ENCODE data around the gene WDR89.

WDR89 gene

DNA sequence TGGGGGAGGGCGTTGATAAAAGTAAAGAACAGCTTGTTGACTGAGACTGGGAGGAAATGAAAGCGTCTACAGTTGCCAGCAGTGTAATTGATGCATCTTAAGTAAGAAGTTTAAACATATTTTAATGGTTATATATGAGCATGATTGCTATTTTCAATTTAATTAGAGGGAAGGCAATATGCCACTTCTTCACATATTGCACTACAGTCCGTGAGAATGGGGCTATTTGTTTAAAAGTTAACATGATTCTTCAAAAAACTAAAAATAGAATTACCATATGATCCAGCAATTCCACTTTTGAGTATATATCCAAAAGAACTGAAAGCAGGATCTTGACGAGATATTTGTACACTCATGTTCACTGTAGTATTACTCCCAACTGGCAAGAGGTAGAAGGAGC lies 60.2 kb downstream of the WDR89 start:
- Histone ChIP-seq H2AFZ (ENCODE audit: low read length) (no peak overlapping the region), H3K9me3 (replicated peaks in 1 of 2; ENCODE audit: control insufficient read depth in 2 of 2, insufficient read depth in 1 of 2, low read depth in 1 of 2, low read length in 2 of 2) (no peaks in the 10 kb centered on the region), H3K36me3 (replicated peaks in 1 of 2; ENCODE audit: control insufficient read depth in 2 of 2, insufficient read depth in 2 of 2, low read length in 2 of 2) (no peaks in the 10 kb centered on the region), H3K4me3 (ENCODE audit: low read length in 2 of 2) (no peak overlapping the region), H3K9ac (ENCODE audit: low read depth, low read length, poor library complexity) (no peak overlapping the region), H3K4me2 (ENCODE audit: insufficient read depth, low read length, poor library complexity, severe bottlenecking) (no peak overlapping the region), H3K27me3 (ENCODE audit: control insufficient read depth in 3 of 3, insufficient read depth in 3 of 3, low read depth in 1 of 3, low read length in 3 of 3) (no peaks in the 10 kb centered on the region), H3K14ac (ENCODE audit: low read length) (no peak overlapping the region), H3K4me1 (ENCODE audit: control insufficient read depth in 2 of 2, insufficient read depth in 1 of 2, low read depth in 1 of 2, low read length in 2 of 2) (no peaks in the 10 kb centered on the region), H3K18ac (ENCODE audit: low read length) (no peak overlapping the region), H3K4ac (ENCODE audit: low read length) (no peak overlapping the region), H3K23ac (ENCODE audit: low read depth, low read length, poor library complexity) (no peak overlapping the region), H3K79me1 (ENCODE audit: low read depth, low read length) (no peaks in the 10 kb centered on the region), H2BK12ac (ENCODE audit: low read length) (no peak overlapping the region), H4K8ac (ENCODE audit: low read depth, low read length) (no peak overlapping the region), H2BK15ac (ENCODE audit: low read length) (no peak overlapping the region), H2BK120ac (ENCODE audit: low read depth, low read length) (no peak overlapping the region), H2AK5ac (ENCODE audit: low read depth, low read length) (no peak overlapping the region), H3K27ac (replicated peaks; ENCODE audit: low read length) (no peak overlapping the region), H2BK5ac (ENCODE audit: low read length) (no peak overlapping the region), H4K91ac (ENCODE audit: low read depth, low read length, poor library complexity) (no peak overlapping the region)
- WGBS, 2 donors (ENCODE audit: extremely low coverage in 2 of 2, insufficient read length in 2 of 2, insufficient replicate concordance in 1 of 2): no CpG with 5 or more reads among the region's 4 CpGs
- no peak for DNase-seq (ENCODE audit: low spot score)

- no peaks in the 10 kb centered on the region for H3K36me3 ChIP-seq (replicated peaks in 1 of 2; ENCODE audit: control insufficient read depth in 2 of 2, insufficient read depth in 2 of 2, low read length in 2 of 2)
- no peak overlapping the region for H3K14ac ChIP-seq (ENCODE audit: low read length)
- H2AFZ ChIP-seq (ENCODE audit: low read length): no peak overlapping the region
- no peak overlapping the region for H3K9ac ChIP-seq (ENCODE audit: low read depth, low read length, poor library complexity)
- no peak overlapping the region for H3K18ac ChIP-seq (ENCODE audit: low read length)
- no peak overlapping the region for H2AK5ac ChIP-seq (ENCODE audit: low read depth, low read length)
- no peaks in the 10 kb centered on the region for H3K79me1 ChIP-seq (ENCODE audit: low read depth, low read length)
- no peak overlapping the region for H3K27ac ChIP-seq (replicated peaks; ENCODE audit: low read length)
- no peak overlapping the region for H2BK12ac ChIP-seq (ENCODE audit: low read length)
- H4K91ac ChIP-seq (ENCODE audit: low read depth, low read length, poor library complexity): no peak overlapping the region
- H3K4me1 ChIP-seq (ENCODE audit: control insufficient read depth in 2 of 2, insufficient read depth in 1 of 2, low read depth in 1 of 2, low read length in 2 of 2): no peaks in the 10 kb centered on the region
- no peaks in the 10 kb centered on the region for H3K9me3 ChIP-seq (replicated peaks in 1 of 2; ENCODE audit: control insufficient read depth in 2 of 2, insufficient read depth in 1 of 2, low read depth in 1 of 2, low read length in 2 of 2)
- H3K27me3 ChIP-seq (ENCODE audit: control insufficient read depth in 3 of 3, insufficient read depth in 3 of 3, low read depth in 1 of 3, low read length in 3 of 3): no peaks in the 10 kb centered on the region
- no peak overlapping the region for H3K4ac ChIP-seq (ENCODE audit: low read length)
- WGBS, 2 donors (ENCODE audit: extremely low coverage in 2 of 2, insufficient read length in 2 of 2, insufficient replicate concordance in 1 of 2): no CpG with 5 or more reads among the region's 1 CpG
- H3K23ac ChIP-seq (ENCODE audit: low read depth, low read length, poor library complexity): no peak overlapping the region
- no peak for DNase-seq (ENCODE audit: low spot score)
- H2BK15ac ChIP-seq (ENCODE audit: low read length): no peak overlapping the region
- H4K8ac ChIP-seq (ENCODE audit: low read depth, low read length): no peak overlapping the region
- no peak overlapping the region for H3K4me3 ChIP-seq (ENCODE audit: low read length in 2 of 2)
- H3K4me2 ChIP-seq (ENCODE audit: insufficient read depth, low read length, poor library complexity, severe bottlenecking): no peak overlapping the region
- no peak overlapping the region for H2BK120ac ChIP-seq (ENCODE audit: low read depth, low read length)
- H2BK5ac ChIP-seq (ENCODE audit: low read length): no peak overlapping the region
These were observed 63.4 kb downstream of the WDR89 start for GRCh38 chr14:63578300-63578699.

DNA sequence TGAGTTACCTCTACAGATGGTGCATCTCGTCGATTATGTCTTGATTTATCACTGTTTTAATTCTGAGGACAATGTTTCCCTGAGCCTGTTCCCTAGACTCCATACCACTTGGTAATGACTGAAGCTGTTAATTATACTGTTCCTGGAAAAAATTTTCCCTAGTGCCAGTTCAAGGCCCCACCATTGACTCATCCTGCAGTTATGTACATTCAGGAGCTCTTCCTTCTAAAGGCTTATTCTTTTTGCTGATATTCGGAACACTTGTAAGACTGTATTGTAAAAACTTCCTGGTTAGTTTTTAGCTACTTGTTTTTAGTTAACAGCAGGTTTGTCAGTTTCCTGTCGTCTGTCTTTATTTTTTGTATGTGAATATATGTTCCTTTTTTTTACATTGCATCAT lies 68.1 kb downstream of the WDR89 start:
- no peak overlapping the region for H3K4me3 ChIP-seq (ENCODE audit: low read length in 2 of 2)
- no peak overlapping the region for H2BK12ac ChIP-seq (ENCODE audit: low read length)
- H4K91ac ChIP-seq (ENCODE audit: low read depth, low read length, poor library complexity): no peak overlapping the region
- H3K79me1 ChIP-seq (ENCODE audit: low read depth, low read length): no peaks in the 10 kb centered on the region
- no peak overlapping the region for H3K4me2 ChIP-seq (ENCODE audit: insufficient read depth, low read length, poor library complexity, severe bottlenecking)
- no peak overlapping the region for H2BK15ac ChIP-seq (ENCODE audit: low read length)
- no peak overlapping the region for H3K14ac ChIP-seq (ENCODE audit: low read length)
- H4K8ac ChIP-seq (ENCODE audit: low read depth, low read length): no peak overlapping the region
- no peaks in the 10 kb centered on the region for H3K36me3 ChIP-seq (replicated peaks in 1 of 2; ENCODE audit: control insufficient read depth in 2 of 2, insufficient read depth in 2 of 2, low read length in 2 of 2)
- no peak overlapping the region for H3K9ac ChIP-seq (ENCODE audit: low read depth, low read length, poor library complexity)
- no CpG with 5 or more reads among the region's 4 CpGs for WGBS, 2 donors (ENCODE audit: extremely low coverage in 2 of 2, insufficient read length in 2 of 2, insufficient replicate concordance in 1 of 2)
- no peak overlapping the region for H3K4ac ChIP-seq (ENCODE audit: low read length)
- no peak overlapping the region for H2AK5ac ChIP-seq (ENCODE audit: low read depth, low read length)
- no peak overlapping the region for H3K18ac ChIP-seq (ENCODE audit: low read length)
- no peaks in the 10 kb centered on the region for H3K4me1 ChIP-seq (ENCODE audit: control insufficient read depth in 2 of 2, insufficient read depth in 1 of 2, low read depth in 1 of 2, low read length in 2 of 2)
- H2AFZ ChIP-seq (ENCODE audit: low read length): no peak overlapping the region
- H3K27ac ChIP-seq (replicated peaks; ENCODE audit: low read length): no peak overlapping the region
- no peaks in the 10 kb centered on the region for H3K27me3 ChIP-seq (ENCODE audit: control insufficient read depth in 3 of 3, insufficient read depth in 3 of 3, low read depth in 1 of 3, low read length in 3 of 3)
- H2BK120ac ChIP-seq (ENCODE audit: low read depth, low read length): no peak overlapping the region
- H3K23ac ChIP-seq (ENCODE audit: low read depth, low read length, poor library complexity): no peak overlapping the region
- no peak for DNase-seq (ENCODE audit: low spot score)
- no peak overlapping the region for H2BK5ac ChIP-seq (ENCODE audit: low read length)
- no peaks in the 10 kb centered on the region for H3K9me3 ChIP-seq (replicated peaks in 1 of 2; ENCODE audit: control insufficient read depth in 2 of 2, insufficient read depth in 1 of 2, low read depth in 1 of 2, low read length in 2 of 2)

- H3K4me1 ChIP-seq (ENCODE audit: control insufficient read depth in 2 of 2, insufficient read depth in 1 of 2, low read depth in 1 of 2, low read length in 2 of 2): no peaks in the 10 kb centered on the region
- no peak overlapping the region for H3K4me2 ChIP-seq (ENCODE audit: insufficient read depth, low read length, poor library complexity, severe bottlenecking)
These were observed 76.2 kb downstream of the WDR89 start for GRCh38 chr14:63565448-63565847.

More at GRCh38 chr14:63565448-63565847, 76.2 kb downstream of the WDR89 start:
- Histone ChIP-seq H4K91ac (ENCODE audit: low read depth, low read length, poor library complexity) (no peak overlapping the region), H3K18ac (ENCODE audit: low read length) (no peak overlapping the region), H3K9me3 (replicated peaks in 1 of 2; ENCODE audit: control insufficient read depth in 2 of 2, insufficient read depth in 1 of 2, low read depth in 1 of 2, low read length in 2 of 2) (no peaks in the 10 kb centered on the region), H3K9ac (ENCODE audit: low read depth, low read length, poor library complexity) (no peak overlapping the region), H2BK5ac (ENCODE audit: low read length) (no peak overlapping the region), H2BK120ac (ENCODE audit: low read depth, low read length) (no peak overlapping the region), H3K27ac (replicated peaks; ENCODE audit: low read length) (no peak overlapping the region), H4K8ac (ENCODE audit: low read depth, low read length) (no peak overlapping the region), H2AFZ (ENCODE audit: low read length) (no peak overlapping the region), H3K4me3 (ENCODE audit: low read length in 2 of 2) (no peak overlapping the region), H2AK5ac (ENCODE audit: low read depth, low read length) (no peak overlapping the region), H3K27me3 (ENCODE audit: control insufficient read depth in 3 of 3, insufficient read depth in 3 of 3, low read depth in 1 of 3, low read length in 3 of 3) (no peaks in the 10 kb centered on the region), H3K23ac (ENCODE audit: low read depth, low read length, poor library complexity) (no peak overlapping the region), H3K14ac (ENCODE audit: low read length) (no peak overlapping the region), H3K4ac (ENCODE audit: low read length) (no peak overlapping the region), H3K79me1 (ENCODE audit: low read depth, low read length) (no peaks in the 10 kb centered on the region), H3K36me3 (replicated peaks in 1 of 2; ENCODE audit: control insufficient read depth in 2 of 2, insufficient read depth in 2 of 2, low read length in 2 of 2) (no peaks in the 10 kb centered on the region), H2BK12ac (ENCODE audit: low read length) (no peak overlapping the region), H2BK15ac (ENCODE audit: low read length) (no peak overlapping the region)
- DNase-seq (ENCODE audit: low spot score): no peak
- WGBS, 2 donors (ENCODE audit: extremely low coverage in 2 of 2, insufficient read length in 2 of 2, insufficient replicate concordance in 1 of 2): no CpG with 5 or more reads among the region's 3 CpGs
